Right lobe of liver (tissue), 6 donors: Measurements from ENCODE around the gene NDFIP2. TPM values are rescaled to one million over a fixed set of nuclear protein-coding genes. Genes with fewer than 3 reads are reported as not detected.
A peak's percentile ranks its signal among the peaks of the same experiment; 100 is the strongest.

Source experiments
- ATAC-seq, 4 donors: fragments of 200-7000 bp; cut with Tn5 transposase; one replicate each; pipeline ENCODE4 v1.9.1; 2020; ENCODE audit warnings: mild to moderate bottlenecking in 4 of 4, moderate library complexity in 4 of 4
- DNase-seq, 3 donors: peaks; one replicate each; pipeline ENCODE4 v3.0.0-alpha.2; 2020
- H3K27ac ChIP-seq, 3 donors: fragments of 200-600 bp; one replicate each; pipeline ENCODE4 v1.8.0; 2022
- H3K27me3 ChIP-seq, 2 donors: fragments of 200-600 bp; one replicate each; pipeline ENCODE4 v1.8.0; 2022
- H3K36me3 ChIP-seq, 4 donors: fragments of 200-600 bp; sonication (generic) in 1 of 4; one replicate each; pipeline versions ENCODE4 v1.5.1 to v1.8.0; 2017 to 2022; ENCODE audit warnings: control low read depth in 1 of 4
- H3K4me1 ChIP-seq, 4 donors: fragments of 200-600 bp; sonication (generic) in 1 of 4; one replicate each; pipeline versions ENCODE4 v1.5.1 to v1.8.0; 2017 to 2022; ENCODE audit warnings: control low read depth in 1 of 4
- H3K4me3 ChIP-seq, 3 donors: fragments of 200-600 bp; one replicate each; pipeline ENCODE4 v1.8.0; 2022
- H3K9me3 ChIP-seq, 4 donors: fragments of 200-600 bp; sonication (generic) in 1 of 4; one replicate each; pipeline versions ENCODE4 v1.5.1 to v1.8.0; 2017 to 2022; ENCODE audit warnings: control low read depth in 1 of 4
- CTCF ChIP-seq, 4 donors: fragments of 200-600 bp in 3 of 4; fragments of 450-650 bp in 1 of 4; IDR thresholded peaks; one replicate each; pipeline versions ENCODE4 v1.5.1 to v1.8.0; 2016 to 2022; ENCODE audit warnings: antibody characterized with exemption in 4 of 4, mild to moderate bottlenecking in 2 of 4
- POLR2A ChIP-seq: fragments of 450-650 bp; IDR thresholded peaks from one replicate; pipeline ENCODE4 v1.6.1; 2017; ENCODE audit warnings: antibody characterized with exemption, mild to moderate bottlenecking
- WGBS: methylation state at CpG from one replicate; pipeline ENCODE4 v1.1.6; 2018; ENCODE audit warnings: low coverage, low lambda C conversion rate; ENCODE audit not compliant: insufficient coverage; ENCODE audit errors: missing lambda C conversion rate; 5-methylcytosine and 5-hydroxymethylcytosine counted together
- intact Hi-C, 2 donors: fragments of 100-400 bp; cut with DNase I; formaldehyde crosslinking; loops; one replicate each; pipeline versions ENCODE4 v1.11.2 to v1.14.1; 2022
- total RNA-seq, 6 experiments: library from RNA; depleted of rRNA in 2 of 6; stranded (reverse); fragments of >200 nt in 2 of 6; fragmentation: NEBNext Ultra II Directional in 3 of 6; extraction: Animal tissue kit (Norgen Biotek cat#: 25700) in 3 of 6; gene quantifications; one replicate each; pipeline versions ENCODE4 v1.1.0 to v1.2.4, GENCODE V29; 2016 to 2023
- donor health status: DM: no; HTN: yes; CAD: no.
- donor health status: DM: no; HTN: no; CAD: no.
- donor health status: DM: no; HTN: no; CAD: no.
- donor health status: DM: no; HTN: yes; CAD: no.
- donor health status: DM: no; HTN: yes; CAD: no.

Gene NDFIP2
- total RNA-seq, 6 experiments from 2014 or later, result 20.3 to 32.7 (median 27.5) TPM

- no peaks in the 10 kb centered on the region for H3K36me3 ChIP-seq
- no peak overlapping the region for H3K27ac ChIP-seq
- ATAC-seq (no peak), DNase-seq (no peak)
- H3K4me1 ChIP-seq, result peaks cover 0 to 16% (median 0%) of the 10 kb centered on the region in 4 donors
- no peaks in the 10 kb centered on the region for H3K27me3 ChIP-seq
- H3K4me3 ChIP-seq, result no peak overlapping the region
- intact Hi-C loops, result no loop called here
- peak in 2 of 4 donors; percentile 14 to 30 for TF ChIP-seq CTCF (IDR thresholded peaks at IDR 0.05)
- no peak for TF ChIP-seq POLR2A
- H3K9me3 ChIP-seq, result no peaks in the 10 kb centered on the region
These were observed 67.9 kb downstream of the NDFIP2 start for GRCh38 chr13:79548902-79549301.

- H3K36me3 ChIP-seq, result no peaks in the 10 kb centered on the region
- H3K4me1 ChIP-seq, result peaks cover 0 to 16% (median 0%) of the 10 kb centered on the region in 4 donors
- WGBS, result 87% methylated on average over 2 of the region's 2 CpGs
- no peaks in the 10 kb centered on the region for H3K27me3 ChIP-seq
- no peak overlapping the region for H3K4me3 ChIP-seq
- intact Hi-C loops, result no loop called here
- DNase-seq (no peak), ATAC-seq (no peak)
- no peak for TF ChIP-seq POLR2A
- no peak for TF ChIP-seq CTCF (IDR thresholded peaks at IDR 0.05)
- no peaks in the 10 kb centered on the region for H3K9me3 ChIP-seq
- no peak overlapping the region for H3K27ac ChIP-seq
These were observed 68.6 kb downstream of the NDFIP2 start for GRCh38 chr13:79549355-79550106.

GRCh38 chr13:79557666-79558065 lies 76.7 kb downstream of the NDFIP2 start:
- no peaks in the 10 kb centered on the region for H3K4me1 ChIP-seq
- H3K36me3 ChIP-seq, result peaks cover 0 to 2% (median 0%) of the 10 kb centered on the region in 4 donors
- no peaks in the 10 kb centered on the region for H3K9me3 ChIP-seq
- 95% methylated on average over 2 of the region's 2 CpGs for WGBS
- H3K27ac ChIP-seq, result no peak overlapping the region
- DNase-seq, result no peak
- TF ChIP-seq POLR2A (no peak), CTCF (IDR thresholded peaks at IDR 0.05) (no peak)
- H3K4me3 ChIP-seq, result no peak overlapping the region
- no peaks in the 10 kb centered on the region for H3K27me3 ChIP-seq
- ATAC-seq, result no peak
- intact Hi-C loops, result no loop called here

- intact Hi-C loops, result no loop called here
- H3K36me3 ChIP-seq, result peaks cover 0 to 2% (median 0%) of the 10 kb centered on the region in 4 donors
- H3K27ac ChIP-seq, result no peak overlapping the region
- no CpG with 5 or more reads among the region's 2 CpGs for WGBS
- no peak overlapping the region for H3K4me3 ChIP-seq
- no peaks in the 10 kb centered on the region for H3K27me3 ChIP-seq
- no peak for ATAC-seq
- no peaks in the 10 kb centered on the region for H3K9me3 ChIP-seq
- DNase-seq, result peak in 1 of 3 donors; percentile 41
- TF ChIP-seq POLR2A, result no peak
- no peak for TF ChIP-seq CTCF (IDR thresholded peaks at IDR 0.05)
- no peaks in the 10 kb centered on the region for H3K4me1 ChIP-seq
These were observed 80.0 kb downstream of the NDFIP2 start for GRCh38 chr13:79560954-79561353.

GRCh38 chr13:79562557-79562956 lies 81.6 kb downstream of the NDFIP2 start:
- intact Hi-C loops, result no loop called here
- ATAC-seq (no peak), DNase-seq (no peak)
- Histone ChIP-seq H3K9me3 (no peaks in the 10 kb centered on the region), H3K36me3 (peaks cover 0 to 2% (median 0%) of the 10 kb centered on the region in 4 donors), H3K27me3 (no peaks in the 10 kb centered on the region), H3K27ac (no peak overlapping the region), H3K4me3 (no peak overlapping the region), H3K4me1 (no peaks in the 10 kb centered on the region)
- no peak for TF ChIP-seq CTCF (IDR thresholded peaks at IDR 0.05)
- no peak for TF ChIP-seq POLR2A
